K562 (cell line): ENCODE measurements around the gene TEX35. TPM values are rescaled to one million over a fixed set of nuclear protein-coding genes. Genes with fewer than 3 reads are reported as not detected.

Source experiments
- ATF3 ChIP-seq, 2 experiments: fragments of 450-650 bp in 1 of 2; sonication (generic) in 1 of 2; formaldehyde crosslinking in 1 of 2; IDR thresholded peaks in 1 of 2; conservative IDR thresholded peaks in 1 of 2; 2 replicates each; pipeline versions ENCODE4 v1.6.1 to v1.8.1; 2016 to 2023; ENCODE audit warnings: mild to moderate bottlenecking in 2 of 2, moderate library complexity in 2 of 2, inconsistent platforms in 1 of 2, missing genetic modification reagents in 1 of 2
- EZH2 ChIP-seq: IDR thresholded peaks from 2 replicates; pipeline ENCODE4 v1.6.1; 2012; ENCODE audit warnings: low read depth, mild to moderate bottlenecking, inconsistent platforms, low read length, borderline replicate concordance
- HOXB6 ChIP-seq: fragments of 250-450 bp; sonication (Bioruptor Pico); IDR thresholded peaks from 2 replicates; pipeline ENCODE4 v1.5.1; 2022; ENCODE audit warnings: mild to moderate bottlenecking, borderline replicate concordance
- NCOA6 ChIP-seq: fragments of 450-650 bp; IDR thresholded peaks from 2 replicates; pipeline ENCODE4 v1.6.1; 2017; ENCODE audit warnings: mild to moderate bottlenecking
- PPARD ChIP-seq: fragments of 250-450 bp; sonication (Bioruptor Pico); IDR thresholded peaks from 2 replicates; pipeline ENCODE4 v1.8.0; 2022; ENCODE audit warnings: inconsistent platforms, mild to moderate bottlenecking, moderate library complexity
- RBM34 ChIP-seq: fragments of 200-400 bp; formaldehyde crosslinking; IDR thresholded peaks from 2 replicates; pipeline ENCODE4 v1.6.1; 2018; ENCODE audit warnings: low read length, borderline replicate concordance; ENCODE audit not compliant: insufficient read depth
- RREB1 ChIP-seq: fragments of 250-450 bp; sonication (Bioruptor Pico); IDR thresholded peaks from 2 replicates; pipeline ENCODE4 v1.4.0; 2020
- THRB ChIP-seq: fragments of 450-650 bp; formaldehyde crosslinking; conservative IDR thresholded peaks from 2 replicates; pipeline ENCODE4 v1.4.0; 2022; ENCODE audit warnings: mild to moderate bottlenecking, missing genetic modification characterization
- TSC22D4 ChIP-seq: fragments of 450-650 bp; IDR thresholded peaks from 2 replicates; pipeline ENCODE4 v1.6.1; 2016; ENCODE audit warnings: missing genetic modification characterization, missing biosample characterization, control low read depth
- ZHX1 ChIP-seq: fragments of 150-350 bp; conservative IDR thresholded peaks from 2 replicates; pipeline ENCODE4 v1.6.1; 2014; ENCODE audit warnings: low read length
- ZNF23 ChIP-seq: fragments of 250-450 bp; sonication (Bioruptor Pico); IDR thresholded peaks from 2 replicates; pipeline ENCODE4 v1.4.0; 2020; ENCODE audit warnings: mild to moderate bottlenecking
- polyA plus RNA-seq, 8 experiments: library from polyadenylated mRNA; depleted of rRNA in 4 of 8; stranded (reverse) in 5 of 8; unstranded in 3 of 8; fragments of >200 nt; fragmentation: Nextera tagmentation in 2 of 8; fragmentation: Illumina TruSeq in 1 of 8; extraction: Ambion mirVana in 2 of 8; extraction: Trizol in 1 of 8; gene quantifications; 2 replicates each; pipeline versions ENCODE4 v1.2.1 to v1.2.3, GENCODE V29; 2011 to 2014; ENCODE audit warnings: inconsistent platforms in 1 of 8, missing spikeins in 1 of 8
- total RNA-seq, 7 experiments: library from RNA; depleted of rRNA in 6 of 7; stranded (reverse); fragments of >200 nt in 6 of 7; fragmentation: Illumina TruSeq in 2 of 7; extraction: Trizol in 2 of 7; gene quantifications; 2 replicates each; pipeline versions ENCODE4 v1.2.1 to v1.2.3, GENCODE V29; 2011 to 2021; ENCODE audit warnings: low replicate concordance in 1 of 7

Gene TEX35
- total and polyA plus RNA-seq, 9 of the 15 experiments (the other 6 are each of a cell fraction or from before 2014, with no cell fraction given): not detected

GRCh38 chr1:178541829-178542553 is 29.1 kb downstream of the TEX35 start (continued):
- TF ChIP-seq ATF3 (IDR thresholded peaks at IDR 0.05) (no peak), ATF3 (CRISPR knock-in tag; conservative IDR thresholded peaks at IDR 0.05) (0 out of 2 replicates have a peak, but pooled peaks have one; percentile 57), RREB1 (CRISPR knock-in tag) (no peak), THRB (CRISPR knock-in tag) (0 out of 2 replicates have a peak, but pooled peaks have one; percentile 8), ZHX1 (no peak), TSC22D4 (no peak), RBM34 (no peak), NCOA6 (no peak), HOXB6 (no peak), PPARD (CRISPR knock-in tag) (no peak), EZH2 (no peak), ZNF23 (CRISPR knock-in tag) (no peak)
